ENCODE data around the gene PGGHG. TPM values are rescaled to one million over a fixed set of nuclear protein-coding genes. Genes with fewer than 3 reads are reported as not detected.

Gene PGGHG
- total and polyA plus RNA-seq, 2 of the 13 experiments (the other 11 are each of a cell fraction or from before 2014, with no cell fraction given): 5.9 to 14.8 TPM

DNA sequence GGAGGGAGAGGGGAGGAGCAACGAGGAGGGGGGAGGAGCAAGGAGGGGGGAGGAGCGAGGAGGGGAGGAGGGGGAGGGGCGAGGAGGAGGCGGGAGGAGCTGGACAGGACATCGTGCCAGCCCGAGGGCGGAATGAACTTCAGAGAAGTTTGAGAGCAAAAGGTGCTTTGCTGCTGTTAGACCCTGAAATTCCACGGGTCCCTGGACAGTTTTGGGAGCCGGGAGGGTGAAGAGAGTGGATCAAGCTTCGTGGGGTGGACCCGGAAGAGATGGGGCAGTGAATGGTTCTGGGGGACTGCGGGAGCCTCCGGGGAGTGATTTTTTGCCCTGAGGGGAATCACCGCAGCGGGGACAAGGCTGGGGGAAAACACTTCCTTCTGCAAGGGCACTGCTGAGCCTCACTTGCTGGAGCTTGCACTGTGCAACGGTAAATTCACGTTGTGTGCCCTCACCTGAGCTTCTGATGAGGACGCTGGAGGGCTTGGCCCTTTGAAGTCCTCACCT, 21.4 kb upstream of the PGGHG start:
- TF ChIP-seq UBTF (CRISPR knock-in tag; IDR thresholded peaks at IDR 0.05) (0 out of 2 replicates have a peak, but pooled peaks have one; percentile 6), PCBP1 (IDR thresholded peaks at IDR 0.05; ENCODE audit: borderline replicate concordance, low read depth, low read length) (0 out of 2 replicates have a peak, but pooled peaks have one; percentile 68), CEBPB (IDR thresholded peaks at IDR 0.05; ENCODE audit: borderline replicate concordance, low read depth, low read length) (no peak), HNRNPK (IDR thresholded peaks at IDR 0.05; ENCODE audit: low read depth, low read length, poor library complexity, severe bottlenecking) (peak; percentile 36)
- no peak overlapping the region for H3K9ac ChIP-seq (ENCODE audit: insufficient read depth, low read depth, low read length)
- no peak for FAIRE-seq
- POLR2A ChIA-PET: interaction anchor here (1.1 to 1.8 kb wide), 2 partner anchors 61 to 130 kb away, joined by 3 to 9 read pairs; partner anchors contain the start of genes BET1L and RIC8A
- in situ Hi-C loops (cut with HindIII; ENCODE audit: extremely low pct_ligation_motif_present, low pct_unique_long_range_greater_than_20kb) (no loop called here), intact Hi-C loops (cut with micrococcal nuclease; ENCODE audit: unreplicated experiment) (no loop called here)
- peak; percentile 19; the same call in 2 of the 3 replicates for ATAC-seq
- no peak overlapping the region for H3K4me3 ChIP-seq (replicated peaks in 1 of 3; ENCODE audit: insufficient read depth in 1 of 3, low read depth in 2 of 3, low read length in 3 of 3)
- H3K79me2 ChIP-seq (ENCODE audit: insufficient read depth, low read length): no peaks in the 10 kb centered on the region
- WGBS (ENCODE audit: low lambda C conversion rate): 37% methylated on average over 14 of the region's 18 CpGs
- no peaks in the 10 kb centered on the region for H4K20me1 ChIP-seq (ENCODE audit: insufficient read depth, low read length)
- H3K27ac ChIP-seq (ENCODE audit: extremely low read length, insufficient read depth, low read length): no peak overlapping the region
- CTCF ChIA-PET (ENCODE audit: low intra/inter-chr PET ratio, low total read pairs): no interaction called here
- peak overlapping the region; percentile 40 for H3K4me2 ChIP-seq (ENCODE audit: low read depth, low read length)
- H2AFZ ChIP-seq (ENCODE audit: low read length): no peak overlapping the region
- H3K4me1 ChIP-seq (ENCODE audit: insufficient read depth, low read length): peaks cover 44% of the 10 kb centered on the region
- no peak for DNase-seq (ENCODE audit: low spot score)
- peaks cover 0 to 22% of the 10 kb centered on the region in 2 experiments; a peak in 3 of 5 replicates for H3K27me3 ChIP-seq (ENCODE audit: control insufficient read depth in 1 of 2, insufficient read depth in 2 of 2, low read length in 2 of 2)
- peaks cover 5% of the 10 kb centered on the region; the same call in 1 of the 2 replicates for H3K9me3 ChIP-seq (ENCODE audit: low read length)
- no TSS peak for BruUV-seq (replicated peaks)
- H3K36me3 ChIP-seq (replicated peaks in 1 of 2; ENCODE audit: control insufficient read depth in 1 of 2, insufficient read depth in 2 of 2, low read length in 2 of 2): no peaks in the 10 kb centered on the region
